Breast epithelium (tissue), 3 donors: ENCODE data around the gene UNC13C.

ENCODE experiments used
- CTCF ChIP-seq, 3 donors: fragments of 450-650 bp; IDR thresholded peaks; one replicate each; pipeline ENCODE4 v1.5.1; 2016 to 2017; ENCODE audit warnings: antibody characterized with exemption in 3 of 3, mild to moderate bottlenecking in 3 of 3, moderate library complexity in 3 of 3
- POLR2A ChIP-seq: fragments of 450-650 bp; IDR thresholded peaks from one replicate; pipeline ENCODE4 v1.6.1; 2016; ENCODE audit warnings: antibody characterized with exemption, mild to moderate bottlenecking, moderate library complexity
- POLR2AphosphoS5 ChIP-seq, 3 donors: sonication (generic); formaldehyde crosslinking; IDR thresholded peaks; one replicate each; pipeline ENCODE4 v1.6.1; 2017; ENCODE audit warnings: antibody characterized with exemption in 3 of 3

- TF ChIP-seq CTCF (IDR thresholded peaks at IDR 0.05) (no peak), POLR2A (no peak), POLR2AphosphoS5 (IDR thresholded peaks at IDR 0.05) (no peak)
These were observed 601.6 kb downstream of the UNC13C start for GRCh38 chr15:54579855-54580254.
